ENCODE measurements around the gene C14orf180.
"Not testable (repeated sequence)": the region's sequence is repeated elsewhere in the genome, so short reads cannot be mapped to it uniquely, and the experiment has no call there.

Gene C14orf180

GRCh38 chr14:104633276-104634137, 53.9 kb downstream of the C14orf180 start:
- no peak for DNase-seq

DNA sequence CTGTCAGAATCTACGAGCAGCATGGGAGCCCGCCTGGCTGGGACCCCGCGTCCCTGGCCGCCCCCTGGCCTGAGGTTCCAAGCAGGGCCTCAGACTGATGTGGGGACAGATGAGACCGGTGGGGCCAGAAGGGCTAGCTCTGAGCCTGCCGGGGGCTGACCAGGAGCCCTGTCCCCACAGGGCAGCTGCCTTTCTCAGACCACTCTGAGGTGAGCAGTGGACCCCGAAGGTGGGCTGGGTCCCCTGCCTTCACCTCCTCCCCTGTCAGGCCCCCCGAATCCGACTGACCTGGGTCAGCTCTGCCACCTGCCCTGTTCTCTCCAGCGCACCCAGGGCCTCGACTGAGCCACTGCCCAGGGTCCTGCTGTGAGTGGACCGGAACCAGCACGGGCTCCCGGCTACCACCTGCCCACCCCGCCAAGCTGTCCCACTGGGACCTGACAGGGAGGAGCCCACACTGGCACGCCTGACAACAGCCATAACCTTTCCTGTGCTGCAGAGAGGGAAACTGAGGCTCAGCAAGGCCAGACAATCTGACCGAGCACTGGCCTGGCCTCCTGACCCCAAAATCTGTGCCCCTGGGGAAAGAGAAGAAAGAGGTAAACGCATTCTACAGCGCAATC, 54.7 kb downstream of the C14orf180 start:
- DNase-seq: no peak

GRCh38 chr14:104634886-104635570, 55.5 kb downstream of the C14orf180 start:
- no peak for DNase-seq

DNA sequence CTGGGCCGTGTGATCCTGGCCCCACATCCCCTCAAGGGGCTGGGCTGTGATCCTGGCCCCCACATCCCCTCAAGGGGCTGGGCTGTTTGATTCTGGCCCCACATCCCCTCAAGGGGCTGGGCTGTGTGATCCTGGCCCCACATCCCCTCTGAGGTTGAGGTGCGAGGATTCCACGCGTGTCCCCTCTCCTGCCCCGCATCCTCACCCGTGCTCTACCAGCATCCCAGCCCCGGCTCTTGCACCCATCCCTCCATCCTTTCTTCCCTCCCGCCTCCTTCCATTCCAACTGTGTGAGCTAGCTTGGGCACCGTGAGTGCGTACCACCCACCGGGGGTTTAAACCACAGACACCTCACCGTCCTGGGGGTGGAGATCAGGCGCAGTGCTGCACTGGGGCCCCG, 56.2 kb downstream of the C14orf180 start:
- DNase-seq: no peak

GRCh38 chr14:104636131-104636530, 56.6 kb downstream of the C14orf180 start:
- DNase-seq: no peak

GRCh38 chr14:104636846-104637545, 57.4 kb downstream of the C14orf180 start:
- not testable (repeated sequence) for DNase-seq

DNA sequence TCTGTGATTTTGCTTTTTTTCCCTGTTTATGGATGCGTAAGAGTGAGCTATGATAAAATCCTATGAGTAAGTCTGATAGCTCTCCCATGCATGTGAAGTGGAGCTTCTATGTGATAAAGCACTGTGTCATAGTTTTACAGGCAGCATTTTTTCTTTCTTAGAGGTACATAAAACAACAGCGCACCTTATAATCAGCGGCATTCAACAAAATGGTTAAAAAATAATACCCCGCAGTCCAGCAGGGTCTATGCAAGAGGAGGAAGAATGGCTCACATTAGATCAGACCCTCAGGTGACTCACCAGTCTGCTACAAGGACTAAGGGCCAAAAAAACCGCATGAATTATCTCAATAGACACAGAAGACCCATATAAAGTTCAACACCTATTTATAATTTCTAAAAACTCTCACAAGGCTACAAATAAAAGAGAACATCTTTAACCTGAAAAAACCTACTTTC, 58.0 kb downstream of the C14orf180 start:
- no peak for DNase-seq

- DNase-seq: no peak
Observed at GRCh38 chr14:104638190-104638589, 58.6 kb downstream of the C14orf180 start.

DNA sequence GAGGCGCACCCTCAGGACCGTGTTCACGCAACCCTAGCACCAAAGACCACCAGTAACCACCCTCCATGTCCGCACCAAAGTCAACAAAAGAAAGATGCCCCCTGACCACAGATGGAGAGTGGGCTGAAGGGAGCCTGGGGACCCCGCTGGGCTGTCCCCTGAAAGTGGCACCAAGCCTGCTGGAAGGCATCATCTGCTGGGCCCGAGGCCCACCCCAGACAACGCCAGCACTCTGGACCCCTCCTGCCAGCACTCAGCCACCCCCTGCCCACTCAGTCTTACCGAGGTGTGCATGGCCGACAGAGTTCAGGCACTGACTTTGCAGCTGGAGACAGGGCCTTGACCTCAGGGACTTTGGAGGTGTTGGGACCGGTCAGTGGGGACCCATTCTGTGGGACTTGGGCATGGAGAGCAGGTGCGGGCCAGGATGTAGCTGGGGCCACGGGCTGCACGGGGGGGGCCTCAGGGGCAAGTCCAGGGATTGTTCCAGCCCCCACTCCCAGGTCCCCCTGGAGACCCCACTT, 59.4 kb downstream of the C14orf180 start:
- no peak for DNase-seq

DNA sequence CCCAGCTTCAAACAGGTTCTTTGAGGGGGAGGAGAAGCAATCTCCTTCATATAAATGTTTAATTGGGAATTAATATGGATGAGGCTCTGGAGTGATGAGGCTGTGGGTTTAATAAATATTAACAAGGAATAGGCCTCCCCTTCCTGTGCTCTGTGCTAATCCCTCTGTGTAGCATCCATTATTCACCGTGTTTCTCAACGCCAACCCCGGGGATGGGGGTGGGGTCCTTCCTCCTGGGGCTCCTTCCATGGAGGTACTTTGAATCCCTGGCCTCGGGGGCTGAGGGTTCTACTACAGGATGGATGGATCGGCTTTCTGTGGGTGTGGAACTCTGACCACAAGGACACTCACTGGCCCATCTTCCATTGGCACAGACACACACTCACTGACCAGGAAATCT, 59.9 kb downstream of the C14orf180 start:
- DNase-seq: no peak
